Activated naive CD4-positive, alpha-beta T cell treated with anti-CD3 and anti-CD28 coated beads, Interleukin-2, amount 50 U/mL, for 24 hours (primary cell): ENCODE data around the gene DPF3.

Experiments
- H3K27ac Mint-ChIP-seq: one replicate; pipeline ENCODE4 v1.8.0; 2021; ENCODE audit warnings: mild to moderate bottlenecking, mixed read lengths
- H3K27me3 Mint-ChIP-seq: one replicate; pipeline ENCODE4 v1.8.0; 2021; ENCODE audit warnings: mixed read lengths
- H3K36me3 Mint-ChIP-seq: one replicate; pipeline ENCODE4 v1.8.0; 2021; ENCODE audit warnings: mixed read lengths
- H3K4me1 Mint-ChIP-seq: one replicate; pipeline ENCODE4 v1.8.0; 2021; ENCODE audit warnings: mixed read lengths
- H3K4me3 Mint-ChIP-seq: one replicate; pipeline ENCODE4 v1.8.0; 2021; ENCODE audit warnings: mild to moderate bottlenecking, mixed read lengths
- H3K9me3 Mint-ChIP-seq: one replicate; pipeline ENCODE4 v1.8.0; 2021; ENCODE audit warnings: mixed read lengths

Gene DPF3

DNA sequence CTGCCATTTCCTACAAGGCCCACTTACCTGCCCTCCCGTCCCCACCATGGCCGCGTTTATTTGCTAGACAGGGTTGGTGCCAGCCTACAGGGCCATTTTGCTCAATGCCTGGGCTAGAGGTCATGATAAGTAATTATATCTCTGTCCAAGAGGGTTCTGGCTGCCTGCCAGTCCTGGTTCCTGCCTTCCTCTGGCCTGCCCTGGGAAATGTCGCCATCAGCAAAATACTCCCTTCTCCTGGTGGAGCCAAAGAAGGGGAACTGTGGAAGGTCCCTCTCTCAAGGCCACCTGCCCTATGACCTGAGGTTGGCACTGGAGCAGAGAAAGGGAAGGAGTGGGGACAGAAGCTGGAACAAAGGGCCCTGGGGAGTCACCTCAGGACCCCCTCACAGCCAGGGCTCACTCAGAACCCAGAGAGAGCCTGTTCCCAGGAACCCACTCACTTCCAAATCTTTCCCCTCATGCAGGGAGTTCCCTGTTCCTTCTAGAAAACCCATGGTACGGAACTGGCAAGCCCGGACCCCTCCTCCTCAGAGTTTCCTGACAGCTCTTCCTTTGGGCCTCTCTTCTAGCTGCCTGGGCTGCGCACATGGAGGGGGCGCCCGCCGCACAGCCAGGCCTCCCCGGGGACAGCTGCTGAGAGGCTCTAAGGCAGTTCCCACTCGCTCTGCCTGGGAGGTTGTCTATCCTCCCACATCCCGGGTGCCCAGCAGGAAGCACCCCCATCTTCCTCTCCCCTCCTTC lies 280.5 kb downstream of the DPF3 start:
- Mint-ChIP-seq H3K4me1 (no peaks in the 10 kb centered on the region), H3K9me3 (no peaks in the 10 kb centered on the region), H3K4me3 (no peak overlapping the region), H3K27ac (no peak overlapping the region), H3K36me3 (no peaks in the 10 kb centered on the region), H3K27me3 (no peaks in the 10 kb centered on the region)

GRCh38 chr14:72612041-72612440 lies 281.9 kb downstream of the DPF3 start:
- no peaks in the 10 kb centered on the region for H3K27me3 Mint-ChIP-seq
- H3K27ac Mint-ChIP-seq = peak overlapping the region; percentile 33
- no peak overlapping the region for H3K4me3 Mint-ChIP-seq
- no peaks in the 10 kb centered on the region for H3K4me1 Mint-ChIP-seq
- no peaks in the 10 kb centered on the region for H3K36me3 Mint-ChIP-seq
- H3K9me3 Mint-ChIP-seq = no peaks in the 10 kb centered on the region

GRCh38 chr14:72611506-72611905 lies 282.4 kb downstream of the DPF3 start:
- no peaks in the 10 kb centered on the region for H3K4me1 Mint-ChIP-seq
- H3K9me3 Mint-ChIP-seq = no peaks in the 10 kb centered on the region
- H3K27ac Mint-ChIP-seq = no peak overlapping the region
- H3K36me3 Mint-ChIP-seq = no peaks in the 10 kb centered on the region
- no peak overlapping the region for H3K4me3 Mint-ChIP-seq
- H3K27me3 Mint-ChIP-seq = no peaks in the 10 kb centered on the region

GRCh38 chr14:72610831-72611200 lies 283.1 kb downstream of the DPF3 start:
- Mint-ChIP-seq H3K9me3 (no peaks in the 10 kb centered on the region), H3K4me1 (no peaks in the 10 kb centered on the region), H3K27me3 (no peaks in the 10 kb centered on the region), H3K36me3 (no peaks in the 10 kb centered on the region), H3K27ac (no peak overlapping the region), H3K4me3 (no peak overlapping the region)

GRCh38 chr14:72610096-72610830 lies 283.6 kb downstream of the DPF3 start:
- Mint-ChIP-seq H3K9me3 (no peaks in the 10 kb centered on the region), H3K27ac (no peak overlapping the region), H3K27me3 (no peaks in the 10 kb centered on the region), H3K4me1 (no peaks in the 10 kb centered on the region), H3K4me3 (no peak overlapping the region), H3K36me3 (no peaks in the 10 kb centered on the region)

GRCh38 chr14:72609205-72609916 lies 284.5 kb downstream of the DPF3 start:
- no peaks in the 10 kb centered on the region for H3K36me3 Mint-ChIP-seq
- H3K27me3 Mint-ChIP-seq = no peaks in the 10 kb centered on the region
- no peaks in the 10 kb centered on the region for H3K9me3 Mint-ChIP-seq
- no peaks in the 10 kb centered on the region for H3K4me1 Mint-ChIP-seq
- H3K4me3 Mint-ChIP-seq = no peak overlapping the region
- H3K27ac Mint-ChIP-seq = no peak overlapping the region

DNA sequence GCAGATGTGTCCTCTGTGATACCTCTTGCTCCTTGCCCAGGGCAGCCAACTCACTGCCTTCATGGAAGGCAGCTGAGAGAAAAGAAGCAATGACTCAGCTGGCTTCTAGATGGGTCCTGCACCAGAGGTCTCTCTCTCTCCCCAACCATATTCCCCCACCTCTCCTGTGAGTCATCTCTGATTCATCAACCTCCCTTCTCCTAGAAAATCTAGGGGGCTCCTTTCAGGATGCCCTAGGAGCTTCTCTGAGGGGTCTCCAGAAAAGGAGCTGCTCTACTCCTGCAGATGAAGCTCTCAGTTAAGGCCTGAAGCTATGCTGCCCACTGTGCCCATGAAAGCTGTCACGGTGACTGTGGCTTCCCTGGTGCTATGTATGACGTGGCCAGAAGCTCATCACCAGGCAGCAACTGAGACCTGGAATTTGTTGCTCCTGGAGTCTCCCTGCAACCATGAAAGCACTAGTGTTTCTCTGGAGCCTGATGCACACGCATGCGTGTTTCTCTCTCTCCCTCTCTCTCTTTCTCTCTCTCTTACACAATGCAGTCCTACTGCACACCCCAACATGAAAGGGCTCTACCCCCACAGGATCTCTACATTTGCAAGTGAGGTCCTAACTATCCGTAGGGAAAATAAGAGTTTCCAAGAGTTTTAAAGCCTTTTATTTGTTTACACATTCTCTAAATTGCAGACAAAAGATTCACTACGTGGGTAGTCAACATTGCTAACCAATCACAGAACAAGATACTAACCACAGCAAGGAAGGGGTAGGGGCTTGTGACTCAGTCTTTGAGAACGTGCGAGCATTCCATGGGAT lies 285.3 kb downstream of the DPF3 start:
- no peak overlapping the region for H3K4me3 Mint-ChIP-seq
- H3K27me3 Mint-ChIP-seq = no peaks in the 10 kb centered on the region

GRCh38 chr14:72607386-72608130 lies 286.3 kb downstream of the DPF3 start:
- Mint-ChIP-seq H3K27ac (no peak overlapping the region), H3K9me3 (no peaks in the 10 kb centered on the region), H3K36me3 (no peaks in the 10 kb centered on the region), H3K4me3 (no peak overlapping the region), H3K4me1 (no peaks in the 10 kb centered on the region), H3K27me3 (no peaks in the 10 kb centered on the region)

More for the DNA sequence above, 285.3 kb downstream of the DPF3 start:
- no peaks in the 10 kb centered on the region for H3K9me3 Mint-ChIP-seq
- H3K36me3 Mint-ChIP-seq = no peaks in the 10 kb centered on the region
- H3K4me1 Mint-ChIP-seq = no peaks in the 10 kb centered on the region
- no peak overlapping the region for H3K27ac Mint-ChIP-seq

DNA sequence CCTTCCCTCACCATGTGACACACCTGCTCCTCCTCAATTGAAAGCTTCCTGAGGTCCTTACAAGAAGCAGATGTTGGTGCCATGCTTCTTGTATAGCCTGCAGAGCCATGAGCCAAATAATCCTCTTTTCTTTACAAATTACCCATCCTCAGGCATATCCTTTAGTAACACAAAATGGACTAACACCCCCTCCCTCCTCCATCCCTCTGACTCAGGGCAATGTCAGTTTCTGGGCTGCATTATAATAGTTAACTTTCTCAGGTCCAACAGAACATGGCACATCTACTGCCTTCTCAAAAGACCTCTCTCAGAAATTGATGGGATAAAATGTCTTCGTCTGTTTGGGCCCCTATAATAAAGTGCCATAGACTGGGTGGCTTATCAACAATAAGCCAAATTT lies 287.0 kb downstream of the DPF3 start:
- Mint-ChIP-seq H3K4me1 (no peaks in the 10 kb centered on the region), H3K9me3 (no peaks in the 10 kb centered on the region), H3K4me3 (no peak overlapping the region), H3K27me3 (no peaks in the 10 kb centered on the region), H3K36me3 (no peaks in the 10 kb centered on the region), H3K27ac (no peak overlapping the region)

- H3K36me3 Mint-ChIP-seq = no peaks in the 10 kb centered on the region
- H3K9me3 Mint-ChIP-seq = no peaks in the 10 kb centered on the region
- H3K4me1 Mint-ChIP-seq = no peaks in the 10 kb centered on the region
- peaks cover 1% of the 10 kb centered on the region for H3K27me3 Mint-ChIP-seq
- H3K27ac Mint-ChIP-seq = no peak overlapping the region
- no peak overlapping the region for H3K4me3 Mint-ChIP-seq
These were observed 288.0 kb downstream of the DPF3 start for GRCh38 chr14:72605921-72606220.

GRCh38 chr14:72605096-72605920 lies 288.6 kb downstream of the DPF3 start:
- Mint-ChIP-seq H3K36me3 (no peaks in the 10 kb centered on the region), H3K4me1 (no peaks in the 10 kb centered on the region), H3K27ac (no peak overlapping the region), H3K4me3 (no peak overlapping the region), H3K27me3 (peaks cover 1% of the 10 kb centered on the region), H3K9me3 (no peaks in the 10 kb centered on the region)

GRCh38 chr14:72604133-72604532 lies 289.8 kb downstream of the DPF3 start:
- H3K4me1 Mint-ChIP-seq = no peaks in the 10 kb centered on the region
- H3K4me3 Mint-ChIP-seq = no peak overlapping the region
- no peak overlapping the region for H3K27ac Mint-ChIP-seq
- H3K27me3 Mint-ChIP-seq = peaks cover 1% of the 10 kb centered on the region
- no peaks in the 10 kb centered on the region for H3K36me3 Mint-ChIP-seq
- H3K9me3 Mint-ChIP-seq = no peaks in the 10 kb centered on the region

GRCh38 chr14:72603639-72604038 lies 290.3 kb downstream of the DPF3 start:
- Mint-ChIP-seq H3K27me3 (peaks cover 1% of the 10 kb centered on the region), H3K4me1 (no peaks in the 10 kb centered on the region), H3K36me3 (no peaks in the 10 kb centered on the region), H3K4me3 (no peak overlapping the region), H3K9me3 (no peaks in the 10 kb centered on the region), H3K27ac (no peak overlapping the region)

DNA sequence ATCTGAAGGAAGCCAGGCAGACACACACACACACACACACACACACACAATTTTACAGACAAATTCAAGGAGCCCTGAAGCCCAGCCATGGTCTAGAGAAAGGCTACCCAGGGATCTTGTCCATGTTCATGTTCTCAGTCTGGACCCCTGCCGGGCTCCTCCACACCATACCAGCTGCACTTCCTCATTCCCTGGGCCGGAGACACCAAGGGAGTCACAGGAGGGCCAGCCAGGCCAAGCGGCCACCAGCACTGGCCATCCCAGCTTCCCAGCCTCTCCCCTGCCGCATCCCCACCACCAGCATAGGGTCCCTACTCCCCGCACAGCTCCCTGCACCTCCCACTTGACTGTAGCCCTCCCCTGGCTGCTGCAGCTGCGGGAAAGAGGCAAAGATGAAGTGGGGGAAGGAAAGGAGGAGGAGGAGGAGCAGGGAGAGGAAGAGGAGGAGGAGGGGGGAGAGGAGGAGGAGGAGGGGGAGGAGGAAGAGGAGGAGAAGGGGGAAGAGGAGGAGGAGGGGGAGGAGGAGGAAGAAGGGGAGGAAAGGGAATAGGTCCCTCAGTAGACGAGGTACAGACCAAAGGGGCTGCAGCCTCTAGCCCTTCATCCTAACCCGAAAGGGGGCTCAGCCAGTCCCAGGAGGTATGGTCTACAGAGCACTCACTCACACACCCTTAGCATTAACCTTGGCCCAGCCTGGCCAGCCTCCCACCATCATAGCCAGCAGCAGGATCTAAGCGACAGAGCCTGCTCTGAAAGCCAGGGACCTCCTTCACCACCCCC lies 293.2 kb downstream of the DPF3 start:
- Mint-ChIP-seq H3K36me3 (no peaks in the 10 kb centered on the region), H3K27ac (peak overlapping the region; percentile 32), H3K4me1 (peaks cover 7% of the 10 kb centered on the region), H3K9me3 (no peaks in the 10 kb centered on the region), H3K4me3 (no peak overlapping the region), H3K27me3 (peaks cover 1% of the 10 kb centered on the region)
